ENCODE measurements around the gene SMYD3.

Gene SMYD3

DNA sequence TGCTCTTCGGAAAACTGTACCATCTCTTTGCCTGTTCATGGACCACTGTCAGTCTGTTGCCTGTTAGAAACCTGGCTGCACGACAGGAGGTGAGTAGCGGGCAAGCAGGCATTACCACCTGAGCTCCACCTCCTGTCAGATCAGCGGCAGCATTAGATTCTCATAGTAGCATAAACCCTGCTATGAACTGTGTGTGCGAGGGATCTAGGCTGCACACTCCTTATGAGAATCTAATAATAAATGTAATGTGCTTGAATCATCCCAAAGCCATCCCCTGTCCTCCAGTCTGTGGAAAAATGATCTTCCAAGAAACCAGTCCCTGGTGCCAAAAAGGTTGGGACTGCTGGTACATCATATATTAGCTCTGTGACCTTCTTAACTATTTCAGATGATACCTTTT, 110.0 kb downstream of the SMYD3 start:
- no peak overlapping the region for H3K4me3 ChIP-seq (ENCODE audit: low read depth, low read length)
- DNase-seq (ENCODE audit: low read depth), result no peak
- TF ChIP-seq, protein P1, sequence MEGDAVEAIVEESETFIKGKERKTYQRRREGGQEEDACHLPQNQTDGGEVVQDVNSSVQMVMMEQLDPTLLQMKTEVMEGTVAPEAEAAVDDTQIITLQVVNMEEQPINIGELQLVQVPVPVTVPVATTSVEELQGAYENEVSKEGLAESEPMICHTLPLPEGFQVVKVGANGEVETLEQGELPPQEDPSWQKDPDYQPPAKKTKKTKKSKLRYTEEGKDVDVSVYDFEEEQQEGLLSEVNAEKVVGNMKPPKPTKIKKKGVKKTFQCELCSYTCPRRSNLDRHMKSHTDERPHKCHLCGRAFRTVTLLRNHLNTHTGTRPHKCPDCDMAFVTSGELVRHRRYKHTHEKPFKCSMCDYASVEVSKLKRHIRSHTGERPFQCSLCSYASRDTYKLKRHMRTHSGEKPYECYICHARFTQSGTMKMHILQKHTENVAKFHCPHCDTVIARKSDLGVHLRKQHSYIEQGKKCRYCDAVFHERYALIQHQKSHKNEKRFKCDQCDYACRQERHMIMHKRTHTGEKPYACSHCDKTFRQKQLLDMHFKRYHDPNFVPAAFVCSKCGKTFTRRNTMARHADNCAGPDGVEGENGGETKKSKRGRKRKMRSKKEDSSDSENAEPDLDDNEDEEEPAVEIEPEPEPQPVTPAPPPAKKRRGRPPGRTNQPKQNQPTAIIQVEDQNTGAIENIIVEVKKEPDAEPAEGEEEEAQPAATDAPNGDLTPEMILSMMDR (IDR thresholded peaks at IDR 0.05; ENCODE audit: insufficient read depth, low read depth, low read length, missing control alignments), result no peak

- TF ChIP-seq, protein P1 (IDR thresholded peaks at IDR 0.05; ENCODE audit: insufficient read depth, low read depth, low read length, missing control alignments), result no peak
- H3K4me3 ChIP-seq (ENCODE audit: low read depth, low read length), result no peak overlapping the region
- DNase-seq (ENCODE audit: low read depth), result no peak
Observed at GRCh38 chr1:246396322-246396721, 110.8 kb downstream of the SMYD3 start.

DNA sequence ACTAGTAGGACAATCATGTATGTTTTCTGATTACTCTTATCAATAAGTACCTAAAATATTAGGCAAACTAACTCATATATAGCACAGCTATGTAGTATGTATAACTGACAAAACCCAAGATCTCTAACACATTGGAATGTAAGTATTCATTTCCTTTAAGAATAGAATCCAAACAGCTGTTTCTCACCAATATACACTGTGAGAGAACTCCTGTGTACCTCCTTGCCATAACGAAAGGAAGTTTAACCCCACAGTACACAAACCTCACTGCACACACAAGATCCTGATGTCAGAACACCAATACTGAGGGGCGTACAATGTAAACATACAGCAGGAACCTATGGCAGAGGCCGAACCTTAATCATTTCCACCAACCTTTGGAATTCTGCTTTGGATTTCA, 113.0 kb downstream of the SMYD3 start:
- no peak overlapping the region for H3K4me3 ChIP-seq (ENCODE audit: low read depth, low read length)
- DNase-seq (ENCODE audit: low read depth), result no peak
- TF ChIP-seq, protein P1 (IDR thresholded peaks at IDR 0.05; ENCODE audit: insufficient read depth, low read depth, low read length, missing control alignments), result no peak

GRCh38 chr1:246390855-246391254, 116.2 kb downstream of the SMYD3 start:
- no peak for DNase-seq (ENCODE audit: low read depth)
- H3K4me3 ChIP-seq (ENCODE audit: low read depth, low read length), result no peak overlapping the region
- TF ChIP-seq, protein P1 (IDR thresholded peaks at IDR 0.05; ENCODE audit: insufficient read depth, low read depth, low read length, missing control alignments), result no peak

DNA sequence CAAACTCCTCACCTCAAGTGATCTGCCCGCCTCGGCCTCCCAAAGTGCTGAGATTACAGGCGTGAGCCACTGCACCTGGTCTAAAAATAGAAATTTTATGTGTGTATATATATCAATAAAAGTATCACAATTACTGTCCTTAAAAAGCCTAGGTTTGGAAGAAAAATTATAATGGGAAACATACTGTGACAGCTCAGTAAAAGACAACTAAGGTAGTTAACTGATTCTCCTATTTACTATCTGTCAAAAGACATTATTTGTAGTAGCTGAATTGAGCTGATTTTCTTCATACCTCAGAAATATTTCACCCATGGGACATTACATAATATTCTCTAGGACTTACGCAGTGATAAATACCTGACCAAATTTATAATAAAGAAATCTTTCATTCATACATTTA, 122.5 kb downstream of the SMYD3 start:
- no peak for DNase-seq (ENCODE audit: low read depth)
- TF ChIP-seq, protein P1 (IDR thresholded peaks at IDR 0.05; ENCODE audit: insufficient read depth, low read depth, low read length, missing control alignments), result no peak
- no peak overlapping the region for H3K4me3 ChIP-seq (ENCODE audit: low read depth, low read length)

DNA sequence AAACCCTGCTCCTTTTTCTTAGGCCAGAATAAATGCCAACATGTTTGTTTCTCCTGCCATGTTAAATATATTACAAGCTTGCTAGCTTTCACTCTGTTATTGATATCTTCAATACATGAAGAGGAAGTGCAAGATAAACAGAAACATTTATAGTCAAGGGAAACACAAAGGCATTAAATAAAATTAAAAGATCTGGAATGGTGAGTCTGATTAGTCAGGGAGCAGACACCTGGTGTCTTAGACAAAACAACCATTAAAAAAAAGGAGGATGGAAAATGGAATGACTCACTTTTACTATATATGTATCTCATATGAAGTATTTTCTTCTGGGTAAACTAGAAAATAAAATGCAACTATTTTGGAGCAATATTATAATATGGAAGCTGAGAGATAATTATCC, 123.3 kb downstream of the SMYD3 start:
- no peak for DNase-seq (ENCODE audit: low read depth)
- TF ChIP-seq, protein P1 (IDR thresholded peaks at IDR 0.05; ENCODE audit: insufficient read depth, low read depth, low read length, missing control alignments), result no peak
- no peak overlapping the region for H3K4me3 ChIP-seq (ENCODE audit: low read depth, low read length)

DNA sequence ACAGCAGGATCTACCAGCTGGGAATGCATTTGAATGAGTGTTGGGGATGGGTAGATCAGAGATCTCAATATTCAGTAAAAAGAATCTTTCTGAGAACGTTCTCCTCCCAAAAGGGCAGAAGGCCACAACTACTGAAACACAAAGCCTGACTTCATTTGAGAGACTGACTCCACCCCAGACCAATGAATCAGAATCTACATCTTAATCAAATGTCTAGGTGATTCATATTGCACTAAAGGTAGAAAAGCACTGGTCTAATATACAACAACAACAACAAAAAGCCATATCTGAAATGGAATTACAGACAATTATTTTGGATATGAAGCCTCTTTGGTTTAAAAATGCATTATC, 123.9 kb downstream of the SMYD3 start:
- no peak for DNase-seq (ENCODE audit: low read depth)
- no peak overlapping the region for H3K4me3 ChIP-seq (ENCODE audit: low read depth, low read length)
- TF ChIP-seq, protein P1 (IDR thresholded peaks at IDR 0.05; ENCODE audit: insufficient read depth, low read depth, low read length, missing control alignments), result no peak
